GM18499 (cell line): ENCODE results near the gene SHISA3.
"Not testable (repeated sequence)": the region's sequence is repeated elsewhere in the genome, so short reads cannot be mapped to it uniquely, and the experiment has no call there.

Experiments used
- ATAC-seq: cut with Tn5 transposase; IDR thresholded peaks from one replicate; pipeline ENCODE4 v1.9.1; 2021; ENCODE audit warnings: moderate number of reproducible peaks; ENCODE audit not compliant: insufficient read depth, unreplicated experiment

SHISA3 gene

GRCh38 chr4:42396752-42397634, at the start of gene SHISA3:
TSS of gene SHISA3 (plus strand) at chr4:42397488. CDS start at chr4:42398057, 569 bp downstream.
- no peak for ATAC-seq

GRCh38 chr4:42348247-42348646, 49.0 kb upstream of the SHISA3 start:
- no peak for ATAC-seq

- ATAC-seq: no peak
Measured at GRCh38 chr4:42348692-42349091, 48.6 kb upstream of the SHISA3 start.

- ATAC-seq: peak; percentile 48
Measured at GRCh38 chr4:42350611-42351182, 46.6 kb upstream of the SHISA3 start.

GRCh38 chr4:42352049-42352448, 45.2 kb upstream of the SHISA3 start:
- ATAC-seq: no peak

GRCh38 chr4:42357325-42357724, 40.0 kb upstream of the SHISA3 start:
- ATAC-seq: no peak

- no peak for ATAC-seq
Measured at GRCh38 chr4:42359711-42360110, 37.6 kb upstream of the SHISA3 start.

- ATAC-seq: no peak
Measured at GRCh38 chr4:42360256-42360669, 37.0 kb upstream of the SHISA3 start.

- no peak for ATAC-seq
Measured at GRCh38 chr4:42361456-42361855, 35.8 kb upstream of the SHISA3 start.

GRCh38 chr4:42362591-42362990, 34.7 kb upstream of the SHISA3 start:
- ATAC-seq: no peak

- ATAC-seq: no peak
Measured at GRCh38 chr4:42363614-42364013, 33.7 kb upstream of the SHISA3 start.

GRCh38 chr4:42364266-42365053, 32.8 kb upstream of the SHISA3 start:
- no peak for ATAC-seq

GRCh38 chr4:42366959-42367358, 30.3 kb upstream of the SHISA3 start:
- ATAC-seq: no peak

- no peak for ATAC-seq
Measured at GRCh38 chr4:42369489-42369888, 27.8 kb upstream of the SHISA3 start.

GRCh38 chr4:42371305-42372252, 25.7 kb upstream of the SHISA3 start:
- ATAC-seq: no peak

GRCh38 chr4:42372303-42372702, 25.0 kb upstream of the SHISA3 start:
- ATAC-seq: not testable (repeated sequence)

GRCh38 chr4:42377497-42377896, 19.8 kb upstream of the SHISA3 start:
- ATAC-seq: no peak

GRCh38 chr4:42381666-42382065, 15.6 kb upstream of the SHISA3 start:
- no peak for ATAC-seq

GRCh38 chr4:42385516-42385915, 11.8 kb upstream of the SHISA3 start:
- ATAC-seq: no peak
